Stimulated activated CD4-positive, alpha-beta T cell treated with anti-CD3 and anti-CD28 coated beads, Interleukin-2, amount 100 ng/mL, for 24 hours (primary cell): ENCODE measurements around the gene VPS4A.

Experiments
- DNase-seq, 2 donors: peaks; one replicate each; pipeline ENCODE4 v3.0.0-alpha.2; 2020

The VPS4A gene

DNA sequence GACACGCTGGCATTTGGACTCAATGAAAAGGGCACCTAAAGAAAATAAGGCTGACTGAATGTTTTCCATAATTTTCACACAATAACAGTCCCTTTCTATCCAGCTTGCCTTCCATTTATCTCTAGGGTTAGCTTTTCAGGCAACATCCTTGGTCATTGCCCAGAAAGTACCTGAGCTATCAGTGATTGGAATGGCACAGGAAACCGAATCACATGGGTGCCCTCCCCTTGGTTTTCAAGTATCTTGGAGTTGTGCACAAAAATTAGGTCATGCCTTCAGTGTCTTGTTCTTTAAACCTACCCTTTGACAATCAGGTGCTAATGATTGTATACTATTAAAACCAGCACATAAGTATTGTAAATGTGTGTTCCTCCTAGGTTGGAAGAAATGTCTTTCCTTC lies 3.3 kb upstream of the VPS4A start:
- no peak for DNase-seq

DNA sequence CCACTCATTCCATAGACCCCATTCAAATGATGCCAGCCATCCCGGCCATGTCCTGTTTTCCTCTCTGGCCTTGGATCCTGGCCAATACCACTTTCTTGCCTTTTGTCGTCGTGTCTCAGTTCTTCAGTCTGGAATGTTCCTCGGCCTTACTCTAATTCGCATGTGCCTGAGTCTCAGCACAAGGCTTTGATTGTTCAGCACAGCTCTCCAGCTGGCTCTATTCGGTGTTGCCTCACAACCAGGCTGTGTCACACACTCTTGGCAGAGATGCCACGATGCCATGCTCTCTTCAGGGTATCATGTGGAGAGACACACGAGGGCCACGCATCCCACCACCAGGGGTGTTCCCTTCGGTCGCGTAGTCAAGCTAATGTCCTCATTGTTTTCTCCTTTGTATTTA lies 1.8 kb upstream of the VPS4A start:
- DNase-seq: no peak

DNA sequence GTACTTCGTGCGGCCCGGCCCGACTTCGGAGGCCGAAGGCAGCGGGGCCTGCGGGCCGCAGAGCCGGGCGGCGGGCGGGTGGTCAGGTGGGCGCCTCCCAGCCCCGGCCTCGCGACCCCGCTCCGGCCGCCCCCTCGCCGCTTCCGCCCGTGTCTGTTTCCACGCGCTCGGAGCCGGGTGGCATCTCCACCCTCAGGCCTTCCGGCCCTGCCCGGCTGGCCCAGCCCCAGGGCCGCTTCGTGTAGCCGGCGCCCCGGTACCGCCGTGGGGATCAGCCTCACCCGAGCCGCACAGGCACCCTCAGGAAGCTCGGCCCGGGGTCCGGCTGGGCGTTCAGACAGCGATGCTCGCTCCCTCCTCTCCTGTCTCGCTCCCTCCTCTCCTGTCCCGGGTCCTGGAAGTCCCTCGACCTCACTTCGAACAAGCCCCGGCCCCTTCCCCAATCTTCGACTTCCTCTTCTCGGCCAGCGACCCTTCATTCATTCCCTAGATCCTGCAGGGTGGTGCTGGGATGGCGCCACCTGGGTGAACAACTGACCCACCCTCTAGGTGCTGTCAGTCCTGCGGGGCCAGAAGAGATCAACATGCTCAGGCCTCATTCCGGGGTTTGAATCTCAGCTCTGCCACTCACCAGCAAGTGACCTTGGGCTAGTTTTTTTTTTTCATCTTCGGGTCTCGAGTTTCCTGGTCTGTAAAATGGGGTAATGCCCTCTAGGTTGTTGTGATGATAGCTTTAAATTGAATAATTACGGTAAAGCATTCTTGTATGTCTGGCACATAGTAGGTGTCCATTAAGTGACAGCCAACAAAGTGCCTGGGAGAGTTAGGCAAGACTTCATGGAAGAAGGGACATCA lies 610 bp downstream of the VPS4A start:
- peak; percentile 40 to 62 for DNase-seq

DNA sequence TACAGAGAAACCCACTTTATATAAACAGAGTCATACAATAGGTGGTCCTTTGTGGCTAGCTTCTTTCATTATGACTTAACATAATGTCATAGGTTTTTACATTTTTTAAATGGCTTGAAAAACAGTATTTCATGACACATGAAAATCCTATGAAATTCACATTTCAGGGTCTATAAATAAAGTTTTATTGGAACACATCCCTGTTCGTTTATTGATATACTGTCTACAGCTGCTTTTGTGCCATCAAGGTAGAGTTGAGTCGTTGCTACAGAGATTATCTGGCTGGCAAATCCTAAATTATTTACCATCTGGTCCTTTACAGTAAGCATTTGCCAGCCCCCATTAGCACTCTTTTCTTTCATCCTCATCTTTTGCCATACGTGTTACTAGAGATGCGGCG lies 2.3 kb downstream of the VPS4A start:
- DNase-seq: no peak

DNA sequence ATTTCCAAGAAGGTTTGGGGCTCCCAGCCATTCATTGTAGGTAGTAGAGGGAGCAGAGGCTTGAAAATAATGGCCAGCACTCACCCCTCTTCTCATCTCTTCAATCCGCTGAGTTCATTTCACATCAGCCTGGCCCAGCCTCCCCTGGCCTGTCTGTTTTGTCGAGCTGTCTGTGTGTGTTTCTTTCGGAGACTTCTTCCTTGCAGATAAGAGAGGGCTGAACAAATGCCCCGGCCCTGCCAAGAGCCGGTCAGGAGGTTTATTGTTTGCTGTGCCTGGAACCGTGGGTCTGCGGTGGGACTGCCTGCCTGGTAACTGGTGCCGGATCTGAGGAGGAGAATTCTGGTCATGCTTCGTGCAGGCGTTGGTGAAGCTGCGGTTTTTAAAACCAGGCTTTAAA lies 3.4 kb downstream of the VPS4A start:
- no peak for DNase-seq

DNA sequence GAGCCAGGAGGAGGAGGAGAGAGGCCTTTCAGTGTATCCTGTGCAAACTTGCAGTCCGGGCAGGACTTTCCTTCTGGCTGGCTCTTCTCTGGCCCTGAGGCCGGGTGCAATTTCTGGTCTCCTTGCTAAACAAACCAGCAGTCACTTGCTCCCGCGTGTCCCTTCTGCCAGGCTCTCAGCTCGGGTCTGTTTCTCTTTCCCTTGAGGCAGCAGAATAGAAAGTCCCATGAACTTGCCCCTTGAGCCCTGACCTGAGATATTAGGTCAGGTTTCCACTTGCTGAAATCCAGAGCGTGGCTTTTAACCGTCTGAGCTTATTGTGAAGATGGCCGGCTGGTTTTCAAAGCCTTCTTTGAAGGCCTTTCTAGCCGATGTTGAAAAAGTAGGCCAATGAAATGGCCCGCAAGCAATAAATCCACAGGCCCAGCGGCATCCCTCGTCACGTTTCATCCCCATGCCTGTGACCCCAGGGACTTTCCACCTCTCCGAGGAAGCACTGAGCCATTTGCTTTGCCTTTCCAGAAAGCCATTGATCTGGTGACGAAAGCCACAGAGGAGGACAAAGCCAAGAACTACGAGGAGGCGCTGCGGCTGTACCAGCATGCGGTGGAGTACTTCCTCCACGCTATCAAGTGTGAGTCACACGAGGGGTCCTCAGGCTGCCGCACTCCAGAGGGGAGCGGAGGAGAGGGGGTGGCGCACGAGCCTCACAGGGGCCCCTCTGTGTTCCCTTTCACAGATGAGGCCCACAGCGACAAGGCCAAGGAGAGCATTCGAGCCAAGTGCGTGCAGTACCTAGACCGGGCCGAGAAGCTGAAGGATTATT lies 4.5 kb downstream of the VPS4A start:
- no peak for DNase-seq

DNA sequence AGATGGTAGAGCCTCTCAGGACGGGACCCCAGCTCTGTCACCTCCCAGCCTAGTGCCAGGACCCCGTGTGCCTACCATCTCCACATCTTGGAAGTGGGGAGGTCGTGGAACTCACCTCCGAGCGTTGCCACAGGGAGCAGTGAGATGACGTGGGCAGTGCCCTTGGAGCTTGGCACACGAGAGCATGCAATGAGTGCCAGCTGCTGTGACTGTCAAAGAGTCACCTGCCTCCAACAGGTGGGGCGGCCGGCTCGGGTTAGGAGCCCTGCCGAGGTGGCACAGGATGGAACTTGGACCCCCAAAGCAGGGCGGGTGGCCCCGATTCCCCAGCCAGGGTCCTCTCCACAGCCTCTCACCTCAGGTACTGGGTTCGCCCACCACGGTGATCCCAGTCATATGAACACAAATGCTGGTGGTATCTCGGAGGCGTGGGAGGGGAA lies 5.5 kb downstream of the VPS4A start:
- DNase-seq: no peak

DNA sequence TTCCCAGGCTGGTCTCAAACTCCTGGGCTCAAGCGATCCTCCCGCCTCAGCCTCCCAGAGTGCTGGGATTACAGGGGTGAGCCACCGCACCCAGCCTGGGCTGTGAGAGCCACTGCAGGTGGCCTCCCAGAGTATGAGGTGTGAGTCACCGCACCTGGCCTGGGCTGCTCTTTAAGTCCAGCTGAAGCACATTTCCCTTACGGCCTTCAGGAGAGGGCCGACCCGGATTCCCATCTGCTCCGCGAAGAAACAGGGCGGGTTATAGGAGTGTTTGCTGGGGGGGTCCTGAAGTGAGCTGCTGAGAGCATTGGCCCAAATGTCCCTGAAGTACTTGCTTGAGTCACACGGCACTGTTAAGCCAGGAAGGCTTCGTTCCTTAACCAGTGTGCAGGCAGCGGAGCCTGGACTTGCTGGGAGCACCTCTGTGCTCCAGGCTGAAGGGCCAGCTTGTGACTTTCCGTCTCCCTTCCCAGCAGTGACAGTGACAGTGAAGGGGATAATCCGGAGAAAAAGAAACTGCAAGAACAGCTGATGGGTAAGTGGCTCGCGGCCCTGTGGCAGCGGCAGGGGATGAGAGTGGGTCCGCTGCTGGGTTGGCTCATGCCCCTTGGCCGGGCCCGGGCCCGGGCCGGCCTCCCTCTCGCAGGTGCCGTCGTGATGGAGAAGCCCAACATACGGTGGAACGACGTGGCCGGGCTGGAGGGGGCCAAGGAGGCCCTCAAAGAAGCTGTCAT lies 7.2 kb downstream of the VPS4A start:
- DNase-seq: no peak

DNA sequence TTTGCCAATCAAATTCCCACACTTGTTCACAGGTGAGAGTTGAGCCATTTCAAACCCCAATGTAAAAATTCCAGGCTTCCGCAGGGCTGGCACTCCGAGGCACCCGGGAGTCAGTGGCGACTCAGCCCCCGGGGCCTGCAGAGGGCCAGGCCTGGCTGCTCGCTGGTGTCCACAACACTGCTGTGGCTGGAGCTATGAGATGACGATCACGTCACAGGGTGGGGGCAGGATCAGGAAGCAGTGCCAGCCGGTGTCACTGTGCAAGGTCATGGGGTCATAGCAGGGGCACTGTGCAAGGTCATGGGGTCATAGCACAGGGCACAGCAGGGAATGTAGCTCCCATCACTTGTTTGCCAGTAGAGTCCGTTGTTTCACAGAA lies 7.8 kb downstream of the VPS4A start:
- DNase-seq: no peak

DNA sequence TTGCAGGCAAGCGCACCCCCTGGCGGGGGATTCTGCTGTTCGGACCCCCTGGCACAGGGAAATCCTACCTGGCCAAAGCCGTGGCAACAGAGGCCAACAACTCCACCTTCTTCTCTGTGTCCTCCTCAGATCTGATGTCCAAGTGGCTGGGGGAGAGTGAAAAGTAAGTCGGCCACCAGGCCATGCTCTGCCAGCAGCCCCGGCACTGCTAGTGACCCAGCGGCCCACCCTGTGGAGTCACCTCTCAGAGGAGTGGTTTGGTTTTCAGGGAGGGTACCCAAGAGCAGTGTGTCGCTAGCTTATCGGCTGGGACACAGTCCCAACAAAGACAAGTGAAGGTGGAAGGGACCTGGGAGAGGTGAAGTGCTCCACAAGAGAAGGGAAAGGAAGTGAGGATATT lies 8.2 kb downstream of the VPS4A start:
- no peak for DNase-seq

DNA sequence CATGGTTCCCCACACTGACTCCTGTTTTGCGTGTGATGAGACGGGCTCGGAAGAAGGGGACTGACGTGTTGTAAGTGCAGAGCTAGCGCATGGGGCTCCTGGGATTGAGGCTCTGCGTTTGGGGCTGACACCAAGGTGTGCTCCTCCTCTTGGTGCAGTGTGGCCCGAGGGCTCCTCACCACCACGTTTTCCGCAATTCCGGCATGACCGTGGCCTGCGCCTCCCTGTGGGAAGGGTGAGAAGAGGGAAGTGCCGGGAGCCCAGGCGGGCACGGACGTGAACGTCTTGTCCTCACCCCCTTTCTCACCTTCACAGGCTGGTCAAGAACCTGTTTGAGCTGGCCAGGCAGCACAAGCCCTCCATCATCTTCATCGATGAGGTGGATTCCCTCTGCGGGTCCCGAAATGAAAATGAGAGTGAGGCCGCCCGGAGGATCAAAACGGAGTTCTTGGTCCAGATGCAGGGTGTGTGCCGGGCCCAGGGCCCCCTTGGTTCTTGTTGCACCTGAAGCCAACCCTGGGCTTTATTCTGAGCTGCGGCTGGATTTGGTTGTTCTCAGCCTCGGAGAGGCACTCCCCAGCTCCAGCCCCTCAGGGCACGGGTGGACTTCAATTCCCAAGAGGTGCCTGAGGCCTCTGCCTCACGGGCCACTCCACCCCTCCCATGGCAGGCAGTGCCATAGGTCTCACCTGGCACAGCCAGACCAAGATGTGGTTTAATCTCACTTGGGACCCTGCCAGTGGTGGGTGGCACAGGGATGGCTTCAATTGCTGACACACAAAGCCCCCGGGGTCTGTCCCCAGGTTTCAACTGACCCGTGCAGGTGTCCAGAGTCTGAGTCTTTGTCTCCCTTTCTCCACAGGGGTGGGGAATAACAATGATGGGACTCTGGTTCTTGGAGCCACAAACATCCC lies 8.9 kb downstream of the VPS4A start:
- no peak for DNase-seq

DNA sequence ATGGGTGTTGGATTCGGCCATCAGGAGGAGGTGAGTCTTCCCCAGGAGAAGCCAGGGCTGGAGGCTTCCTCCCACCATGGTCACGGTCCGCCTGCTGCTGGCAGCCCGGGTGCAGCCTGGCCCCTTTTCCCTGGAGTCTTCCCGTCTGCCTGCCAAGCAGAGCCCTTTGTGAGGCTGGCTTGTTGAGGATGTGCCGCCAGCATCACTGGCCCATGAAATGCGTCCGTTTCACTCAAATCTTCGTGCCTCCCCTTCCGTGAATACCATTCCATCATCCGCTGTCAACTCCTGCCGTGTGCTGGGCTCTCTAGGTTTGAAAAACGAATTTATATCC lies 9.6 kb downstream of the VPS4A start:
- no peak for DNase-seq

DNA sequence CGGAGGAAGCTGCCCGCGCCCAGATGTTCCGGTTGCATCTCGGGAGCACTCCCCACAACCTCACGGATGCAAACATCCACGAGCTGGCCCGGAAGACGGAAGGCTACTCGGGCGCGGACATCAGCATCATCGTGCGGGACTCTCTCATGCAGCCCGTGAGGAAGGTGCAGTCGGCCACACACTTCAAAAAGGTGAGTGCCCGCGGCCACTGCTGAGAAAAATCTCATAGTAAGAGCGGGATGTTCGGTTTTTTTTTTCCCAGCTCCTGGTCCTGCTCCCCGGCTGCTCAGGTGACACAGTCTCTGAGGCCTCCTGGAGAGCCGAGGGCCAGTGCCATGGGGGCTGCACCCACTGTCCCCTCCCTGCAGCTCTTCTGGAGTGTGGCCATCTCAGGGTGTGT lies 9.9 kb downstream of the VPS4A start:
- no peak for DNase-seq

DNA sequence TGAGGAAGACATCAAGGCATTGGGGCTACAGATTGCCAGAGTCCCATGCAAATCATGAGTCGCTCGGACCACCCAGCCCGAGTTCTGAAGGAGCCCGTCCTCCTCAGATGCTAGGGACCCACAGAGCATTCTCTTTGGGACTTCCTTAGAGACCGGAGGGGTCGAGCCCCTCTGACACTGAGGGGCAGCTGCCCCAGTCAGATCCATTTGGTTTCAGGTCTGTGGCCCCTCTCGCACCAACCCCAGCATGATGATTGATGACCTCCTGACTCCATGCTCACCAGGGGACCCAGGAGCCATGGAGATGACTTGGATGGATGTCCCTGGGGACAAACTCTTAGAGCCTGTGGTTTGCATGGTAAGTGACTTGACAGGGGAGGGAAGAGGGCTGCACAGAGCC lies 11.2 kb downstream of the VPS4A start:
- DNase-seq: no peak

DNA sequence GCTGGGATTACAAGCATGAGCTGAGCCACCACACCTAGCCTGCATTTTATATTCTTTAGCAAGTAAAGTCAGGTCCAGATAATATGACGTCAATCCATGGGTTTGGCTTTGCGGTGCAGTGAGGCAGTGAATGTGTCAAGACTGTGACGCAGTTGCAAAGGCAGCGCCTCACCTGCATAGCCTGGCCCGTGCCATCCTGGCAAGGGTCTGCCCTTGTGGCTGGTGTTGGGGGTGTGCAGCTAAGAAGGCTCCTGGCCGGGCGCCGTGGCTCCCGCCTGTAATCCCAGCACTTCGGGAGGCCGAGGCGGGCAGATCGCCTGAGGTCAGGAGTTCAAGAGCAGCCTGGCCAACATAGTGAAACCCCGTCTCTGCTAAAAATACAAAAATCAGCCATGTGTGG lies 12.3 kb downstream of the VPS4A start:
- no peak for DNase-seq

DNA sequence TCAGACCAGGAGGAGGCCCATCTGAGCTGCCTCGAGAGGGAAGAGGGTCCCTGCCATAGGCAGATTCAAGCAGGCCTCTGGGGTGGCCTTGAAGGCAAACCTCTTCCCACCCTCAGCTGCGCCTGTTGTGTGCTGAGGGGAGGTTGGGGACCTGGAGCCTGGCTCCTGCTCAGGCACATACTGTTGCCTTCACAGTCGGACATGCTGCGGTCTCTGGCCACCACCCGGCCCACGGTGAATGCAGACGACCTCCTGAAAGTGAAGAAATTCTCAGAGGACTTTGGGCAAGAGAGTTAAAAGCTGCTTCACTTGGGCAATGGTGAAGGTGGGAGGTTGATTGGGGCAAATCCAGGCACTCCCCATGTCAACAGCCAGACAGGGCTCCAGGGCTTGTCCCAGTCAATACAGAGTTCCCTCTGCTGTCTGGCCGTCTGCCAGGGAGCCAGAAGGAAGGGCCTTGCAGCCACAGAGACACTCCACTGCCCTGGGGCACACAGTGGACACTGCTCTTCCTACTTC lies 12.9 kb downstream of the VPS4A start:
- DNase-seq: no peak

DNA sequence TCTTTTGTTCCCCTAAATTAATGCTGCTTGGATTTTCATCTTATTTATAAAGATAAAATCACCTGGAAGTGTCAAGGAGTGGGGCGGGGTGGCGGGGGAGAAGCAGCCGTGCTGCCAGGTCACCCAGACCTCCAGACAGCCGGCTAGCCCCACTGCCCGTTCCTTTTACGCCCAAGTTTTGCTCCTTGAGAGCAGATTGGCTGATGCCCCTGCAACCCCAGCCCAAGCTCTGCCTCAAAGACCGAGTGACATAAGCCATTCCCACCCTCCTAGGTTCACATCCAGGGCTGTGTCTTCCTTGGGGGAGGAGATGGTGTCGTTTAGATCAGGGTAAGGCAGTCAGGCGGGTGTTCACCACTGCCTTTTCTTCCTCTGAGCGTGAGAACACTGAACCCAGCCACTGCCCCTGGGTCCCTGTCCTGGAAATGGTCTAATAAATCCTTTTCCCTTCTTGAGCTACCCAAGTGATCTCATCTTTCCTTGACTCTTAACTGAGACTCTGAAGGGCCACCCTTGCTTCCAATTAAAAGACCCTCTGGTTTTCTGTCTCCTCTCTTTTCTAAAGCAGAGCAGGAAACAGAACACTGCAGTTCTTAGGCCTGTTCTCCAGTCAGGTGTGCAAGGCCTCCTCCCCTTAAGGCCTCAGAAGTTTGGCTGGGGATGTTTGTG lies 13.6 kb downstream of the VPS4A start:
- DNase-seq: no peak

DNA sequence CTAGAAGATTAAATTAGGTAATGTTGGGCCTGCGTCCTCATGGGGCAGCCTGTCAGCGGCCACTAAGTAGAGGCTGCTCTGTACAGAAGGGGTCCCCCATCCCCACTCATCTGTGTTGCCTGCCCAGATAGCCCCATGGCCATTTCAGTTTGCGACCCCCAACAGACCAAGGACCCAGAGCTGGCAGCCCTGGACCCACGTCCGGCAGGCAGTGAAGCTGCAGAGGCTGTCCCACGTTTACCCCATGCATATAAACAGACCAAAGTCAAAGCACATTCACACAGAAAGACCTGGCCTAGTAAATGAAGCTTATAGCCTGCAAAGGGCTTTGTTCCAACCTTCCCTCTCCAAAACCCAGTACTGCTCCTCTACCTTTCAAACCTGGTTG lies 14.6 kb downstream of the VPS4A start:
- DNase-seq: no peak

DNA sequence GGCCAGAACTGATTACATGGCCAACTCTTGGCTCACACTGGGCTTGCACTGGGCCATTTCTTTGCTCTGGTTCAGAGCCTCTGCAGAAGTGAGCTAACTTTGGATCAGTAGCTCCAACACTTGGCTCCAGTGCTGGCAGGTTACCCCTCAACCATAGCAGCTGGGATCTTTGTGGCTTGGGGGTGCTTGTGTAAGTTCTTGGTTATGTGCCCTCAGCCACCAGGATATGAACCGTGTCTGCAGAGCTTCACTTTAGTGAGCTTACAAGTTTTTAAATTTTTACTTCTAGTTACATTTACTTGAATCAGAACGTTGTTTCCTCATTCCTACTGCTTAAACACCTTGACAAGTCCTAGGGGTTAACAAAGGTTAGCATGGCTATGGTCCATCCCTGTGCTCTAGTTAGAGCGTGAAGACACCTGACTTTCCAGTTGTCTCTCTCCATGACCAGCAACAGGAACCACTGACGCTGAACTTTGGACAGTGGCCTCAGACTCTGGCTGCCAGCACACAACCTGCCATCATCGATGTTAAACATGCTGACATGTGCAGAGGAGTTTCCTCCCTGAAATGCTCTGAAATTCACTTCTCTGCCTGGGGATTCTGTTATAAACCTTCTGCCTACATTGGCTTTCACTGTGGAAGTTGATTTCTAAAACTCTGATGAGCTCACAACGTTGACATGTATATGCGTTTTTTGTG lies 15.2 kb downstream of the VPS4A start:
- DNase-seq: no peak

DNA sequence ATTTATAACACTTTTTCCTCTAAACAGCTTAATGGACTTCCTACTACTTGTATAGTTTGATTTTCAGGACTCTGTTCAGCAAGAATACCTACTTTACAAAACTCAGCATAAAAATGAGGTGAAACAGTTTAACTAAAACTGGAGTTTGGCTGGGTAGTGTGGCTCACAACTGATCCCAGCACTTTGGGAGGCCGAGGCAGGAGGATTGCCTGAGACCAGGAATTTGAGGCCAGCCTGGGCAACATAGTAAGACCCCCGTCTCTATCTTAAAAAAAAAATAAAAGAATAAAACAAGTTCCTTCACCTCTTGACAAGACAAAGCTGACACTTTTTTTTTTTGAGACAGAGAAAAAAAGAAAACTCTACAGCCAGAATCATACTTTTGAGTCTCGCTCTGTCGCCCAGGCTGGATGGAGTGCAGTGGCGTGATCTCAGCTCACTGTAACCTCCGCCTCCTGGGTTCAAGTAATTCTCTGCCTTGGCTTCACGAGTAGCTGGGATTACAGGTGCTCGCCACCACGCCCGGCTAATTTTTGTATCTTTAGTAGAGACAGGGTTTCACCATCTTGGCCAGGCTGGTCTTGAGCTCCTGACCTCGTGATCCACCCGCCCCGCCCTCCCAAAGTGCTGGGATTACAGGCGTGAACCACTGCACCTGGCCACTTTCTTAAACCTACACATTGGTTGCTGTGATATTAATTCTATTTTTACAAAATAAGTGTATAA lies 16.6 kb downstream of the VPS4A start:
- DNase-seq: no peak
